Osteoblast (primary cell): ENCODE measurements around the gene AIP. TPM values are rescaled to one million over a fixed set of nuclear protein-coding genes. Genes with fewer than 3 reads are reported as not detected.
A peak's percentile ranks its signal among the peaks of the same experiment; 100 is the strongest.

Experiments
- DNase-seq: peaks from one replicate; pipeline ENCODE4 v3.0.0; 2011; ENCODE audit warnings: low spot score, mixed read lengths; ENCODE audit not compliant: insufficient read length; ENCODE audit errors: missing footprints
- H2AFZ ChIP-seq: 2 replicates; pipeline ENCODE4 v1.6.0; 2011; ENCODE audit warnings: mild to moderate bottlenecking, low read length
- H3K27ac ChIP-seq: 2 replicates; pipeline ENCODE4 v1.5.1; 2011; ENCODE audit warnings: mild to moderate bottlenecking, low read depth, low read length, moderate library complexity
- H3K27me3 ChIP-seq: 2 replicates; pipeline ENCODE4 v1.6.0; 2012; ENCODE audit warnings: mild to moderate bottlenecking, control low read depth, inconsistent platforms, low read length, moderate library complexity; ENCODE audit not compliant: insufficient read depth
- H3K36me3 ChIP-seq: 2 replicates; pipeline ENCODE4 v1.5.1; 2011; ENCODE audit warnings: mild to moderate bottlenecking, low read length, control low read depth, moderate library complexity; ENCODE audit not compliant: insufficient read depth
- H3K4me1 ChIP-seq: 2 replicates; pipeline ENCODE4 v1.5.1; 2011; ENCODE audit warnings: mild to moderate bottlenecking, low read length, control low read depth, moderate library complexity; ENCODE audit not compliant: insufficient read depth
- H3K4me2 ChIP-seq: 2 replicates; pipeline ENCODE4 v1.6.0; 2011; ENCODE audit warnings: mild to moderate bottlenecking, low read length; ENCODE audit not compliant: insufficient read depth
- H3K4me3 ChIP-seq: fragments of 200-600 bp; sonication (generic); 3 replicates; pipeline ENCODE4 v1.5.1; 2012; ENCODE audit warnings: mild to moderate bottlenecking, low read length, inconsistent platforms; ENCODE audit not compliant: insufficient read depth
- H3K79me2 ChIP-seq: 2 replicates; pipeline ENCODE4 v1.6.0; 2012; ENCODE audit warnings: mild to moderate bottlenecking, low read length, control low read depth, inconsistent platforms; ENCODE audit not compliant: insufficient read depth
- H3K9me3 ChIP-seq: 2 replicates; pipeline ENCODE4 v1.5.1; 2011; ENCODE audit warnings: low read depth, low read length, control low read depth
- H4K20me1 ChIP-seq: 2 replicates; pipeline ENCODE4 v1.6.0; 2012; ENCODE audit warnings: mild to moderate bottlenecking, low read length, control low read depth; ENCODE audit not compliant: insufficient read depth
- total RNA-seq: library from RNA; depleted of rRNA; stranded (reverse); fragments of >200 nt; gene quantifications from 2 replicates; pipeline ENCODE4 v1.2.3, GENCODE V29; 2012
- TF ChIP-seq, protein P1 (sequence below): IDR thresholded peaks from 2 replicates; pipeline ENCODE4 v1.5.1; 2011; ENCODE audit warnings: mild to moderate bottlenecking, low read depth, low read length, moderate library complexity; ENCODE audit errors: extremely low read depth

Gene AIP
- total RNA-seq, 1 donor, result 71.3 TPM

DNA sequence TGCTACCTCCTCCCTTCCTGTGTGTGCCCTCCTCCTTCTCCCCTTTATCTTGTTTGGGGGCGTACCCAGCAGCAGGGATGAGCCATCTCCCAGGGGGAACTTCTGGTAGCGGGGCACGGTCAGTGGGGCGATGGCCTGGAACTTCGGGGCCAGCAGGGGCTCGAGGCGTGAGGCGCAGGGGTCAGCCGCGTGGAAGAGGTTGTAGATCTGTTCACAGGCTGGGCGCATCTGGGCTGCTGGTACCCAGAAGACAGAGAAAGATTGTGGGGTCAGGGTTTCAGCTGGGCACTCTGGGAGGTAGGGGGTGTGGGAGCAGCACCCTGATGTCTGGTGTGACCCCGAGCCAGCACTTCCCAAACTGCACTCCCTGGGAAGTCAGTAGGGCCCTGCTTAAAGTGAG is 13.3 kb downstream of the AIP start:
- peak; percentile 86 for DNase-seq
- H4K20me1 ChIP-seq, result no peaks in the 10 kb centered on the region
- H3K9me3 ChIP-seq, result no peaks in the 10 kb centered on the region
- H3K79me2 ChIP-seq, result no peaks in the 10 kb centered on the region
- no peaks in the 10 kb centered on the region for H3K4me1 ChIP-seq
- no peak overlapping the region for H3K4me2 ChIP-seq
- no peak overlapping the region for H2AFZ ChIP-seq
- TF ChIP-seq, protein P1, sequence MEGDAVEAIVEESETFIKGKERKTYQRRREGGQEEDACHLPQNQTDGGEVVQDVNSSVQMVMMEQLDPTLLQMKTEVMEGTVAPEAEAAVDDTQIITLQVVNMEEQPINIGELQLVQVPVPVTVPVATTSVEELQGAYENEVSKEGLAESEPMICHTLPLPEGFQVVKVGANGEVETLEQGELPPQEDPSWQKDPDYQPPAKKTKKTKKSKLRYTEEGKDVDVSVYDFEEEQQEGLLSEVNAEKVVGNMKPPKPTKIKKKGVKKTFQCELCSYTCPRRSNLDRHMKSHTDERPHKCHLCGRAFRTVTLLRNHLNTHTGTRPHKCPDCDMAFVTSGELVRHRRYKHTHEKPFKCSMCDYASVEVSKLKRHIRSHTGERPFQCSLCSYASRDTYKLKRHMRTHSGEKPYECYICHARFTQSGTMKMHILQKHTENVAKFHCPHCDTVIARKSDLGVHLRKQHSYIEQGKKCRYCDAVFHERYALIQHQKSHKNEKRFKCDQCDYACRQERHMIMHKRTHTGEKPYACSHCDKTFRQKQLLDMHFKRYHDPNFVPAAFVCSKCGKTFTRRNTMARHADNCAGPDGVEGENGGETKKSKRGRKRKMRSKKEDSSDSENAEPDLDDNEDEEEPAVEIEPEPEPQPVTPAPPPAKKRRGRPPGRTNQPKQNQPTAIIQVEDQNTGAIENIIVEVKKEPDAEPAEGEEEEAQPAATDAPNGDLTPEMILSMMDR, result no peak
- no peak overlapping the region for H3K27ac ChIP-seq
- peaks cover 8% of the 10 kb centered on the region for H3K36me3 ChIP-seq
- H3K27me3 ChIP-seq, result no peaks in the 10 kb centered on the region
- no peak overlapping the region for H3K4me3 ChIP-seq

DNA sequence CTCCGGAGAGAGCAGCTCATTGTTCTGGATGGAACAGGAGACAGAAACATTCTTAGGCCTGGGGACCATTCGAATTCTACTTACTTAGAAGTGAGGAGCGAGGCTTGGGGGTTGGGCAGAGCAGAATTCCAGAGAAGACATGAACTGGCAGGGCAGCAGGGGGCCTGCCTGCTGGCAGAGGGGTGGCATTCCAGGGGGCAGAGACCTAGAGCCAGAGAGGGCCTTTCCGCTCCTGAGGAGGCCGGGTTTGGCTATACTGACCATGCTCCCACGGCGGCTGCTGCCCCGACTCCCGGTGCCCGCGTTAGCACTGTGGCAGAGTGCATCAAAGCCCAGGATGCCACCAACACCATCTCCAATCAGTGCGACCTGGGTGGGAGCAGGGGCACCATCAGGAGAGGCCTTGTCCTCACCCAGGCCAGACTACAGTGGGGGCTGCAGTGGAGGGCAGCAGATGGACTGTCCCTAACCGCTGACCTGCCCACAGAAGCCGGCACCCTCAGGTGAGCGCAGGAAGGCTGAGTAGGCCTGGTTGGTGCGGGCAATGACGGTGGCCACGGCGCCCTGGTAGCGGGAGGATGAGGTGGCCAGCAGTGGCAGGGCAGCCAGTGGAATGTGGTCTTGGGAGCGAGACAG is 14.9 kb downstream of the AIP start:
- Histone ChIP-seq H3K27me3 (no peaks in the 10 kb centered on the region), H3K4me1 (no peaks in the 10 kb centered on the region), H3K9me3 (no peaks in the 10 kb centered on the region), H2AFZ (no peak overlapping the region), H3K4me2 (no peak overlapping the region), H3K36me3 (peaks cover 8% of the 10 kb centered on the region), H4K20me1 (peaks cover 5% of the 10 kb centered on the region), H3K27ac (no peak overlapping the region), H3K4me3 (no peak overlapping the region), H3K79me2 (no peaks in the 10 kb centered on the region)
- TF ChIP-seq, protein P1, result no peak
- peak; percentile 69 for DNase-seq

DNA sequence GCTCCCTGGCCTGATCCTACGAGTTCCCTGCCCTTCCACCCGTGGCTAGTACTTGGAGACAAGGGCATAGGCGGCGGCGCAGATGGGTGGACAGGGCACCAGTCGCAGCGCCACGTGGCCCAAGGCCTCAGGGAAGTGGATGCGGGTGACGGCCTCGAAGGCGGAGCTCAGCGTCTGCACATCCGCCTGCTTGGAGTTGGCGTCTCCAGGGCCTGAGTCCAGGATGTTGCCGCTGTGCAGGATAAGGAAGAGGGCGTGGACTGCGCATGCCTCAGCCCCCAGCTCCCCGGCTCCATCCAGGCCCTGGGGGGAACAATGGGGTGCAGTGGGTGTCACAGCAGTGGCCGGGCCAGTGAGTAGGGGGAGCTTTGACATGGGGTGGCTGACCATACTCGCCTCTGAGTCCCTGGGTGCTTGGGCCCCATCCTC is 15.7 kb downstream of the AIP start:
- Histone ChIP-seq H3K27me3 (no peaks in the 10 kb centered on the region), H2AFZ (no peak overlapping the region)

DNA sequence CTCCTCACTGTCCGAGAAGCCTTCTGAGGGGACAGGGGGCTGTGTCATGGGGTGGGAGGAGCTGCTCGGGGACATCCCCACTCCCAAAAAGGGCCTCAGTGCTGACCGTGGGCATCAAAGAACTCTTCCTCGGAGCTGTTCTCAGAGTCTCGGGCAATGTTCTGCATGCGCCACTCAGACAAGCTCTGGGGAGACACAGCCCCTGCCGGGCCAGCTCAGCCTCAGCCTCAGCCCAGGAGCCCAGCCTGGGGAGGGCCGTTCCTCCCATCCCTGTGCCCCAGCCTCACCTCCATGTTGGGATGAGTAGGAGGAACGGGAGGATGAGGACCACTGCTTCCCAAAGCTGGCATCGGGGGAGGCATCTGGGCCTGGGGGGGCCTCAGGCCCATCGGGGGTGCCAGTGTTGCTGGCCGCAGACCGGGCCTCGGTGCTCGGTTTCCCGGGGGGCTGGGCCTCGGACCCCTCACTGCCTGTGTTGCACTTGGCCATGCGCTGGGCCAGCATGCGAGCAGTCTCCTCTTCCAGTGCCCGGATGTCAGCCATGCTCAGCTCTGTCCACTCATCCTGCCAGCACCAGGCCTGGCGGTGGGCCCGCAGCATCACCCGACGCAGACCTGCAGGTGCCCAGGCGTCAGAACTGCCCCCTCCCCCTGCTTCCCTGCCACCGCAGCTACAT is 17.1 kb downstream of the AIP start:
- H3K4me2 ChIP-seq, result no peak overlapping the region
- peaks cover 14% of the 10 kb centered on the region for H4K20me1 ChIP-seq
- H3K9me3 ChIP-seq, result no peaks in the 10 kb centered on the region
- no peak overlapping the region for H3K4me3 ChIP-seq
- no peak overlapping the region for H2AFZ ChIP-seq
- no peaks in the 10 kb centered on the region for H3K27me3 ChIP-seq
- H3K27ac ChIP-seq, result no peak overlapping the region
- H3K4me1 ChIP-seq, result no peaks in the 10 kb centered on the region
- TF ChIP-seq, protein P1, result no peak
- H3K79me2 ChIP-seq, result peaks cover 2% of the 10 kb centered on the region
- peak; percentile 66 for DNase-seq
- H3K36me3 ChIP-seq, result peaks cover 8% of the 10 kb centered on the region

More for the DNA sequence above, 15.7 kb downstream of the AIP start:
- Histone ChIP-seq H3K4me3 (no peak overlapping the region), H3K4me1 (no peaks in the 10 kb centered on the region), H3K9me3 (no peaks in the 10 kb centered on the region), H4K20me1 (peaks cover 7% of the 10 kb centered on the region), H3K4me2 (no peak overlapping the region), H3K36me3 (peaks cover 8% of the 10 kb centered on the region), H3K27ac (no peak overlapping the region), H3K79me2 (peaks cover under 1% of the 10 kb centered on the region)
- no peak for DNase-seq
- TF ChIP-seq, protein P1, result no peak
